Nephron (organoid): ENCODE data around the gene ROPN1L.

Experiments used
- H3K27ac Mint-ChIP-seq, 3 experiments: 2 replicates each; pipeline ENCODE4 v1.8.0; 2020; ENCODE audit warnings: mixed read lengths in 3 of 3, mild to moderate bottlenecking in 2 of 3, moderate library complexity in 1 of 3
- H3K27me3 Mint-ChIP-seq: 2 replicates; pipeline ENCODE4 v1.8.0; 2021; ENCODE audit warnings: low read depth, mild to moderate bottlenecking, moderate library complexity, mixed read lengths
- H3K36me3 Mint-ChIP-seq: 2 replicates; pipeline ENCODE4 v1.8.0; 2020; ENCODE audit warnings: low read depth, mixed read lengths
- H3K4me1 Mint-ChIP-seq: 2 replicates; pipeline ENCODE4 v1.8.0; 2020; ENCODE audit warnings: mixed read lengths
- H3K4me3 Mint-ChIP-seq, 3 experiments: 2 replicates each; pipeline ENCODE4 v1.8.0; 2020; ENCODE audit warnings: mild to moderate bottlenecking in 3 of 3, mixed read lengths in 3 of 3, moderate library complexity in 2 of 3
- H3K9me3 Mint-ChIP-seq: 2 replicates; pipeline ENCODE4 v1.8.0; 2020; ENCODE audit warnings: mixed read lengths
- TF ChIP-seq, protein P1 (sequence below), 3 experiments: fragments of 200-600 bp; sonication (generic); IDR thresholded peaks; one replicate each; pipeline ENCODE4 v1.5.0; 2021; ENCODE audit warnings: antibody characterized with exemption in 3 of 3; ENCODE audit not compliant: unreplicated experiment in 3 of 3

ROPN1L gene

GRCh38 chr5:10448754-10449360, 7.2 kb downstream of the ROPN1L start:
- no peak overlapping the region for H3K4me3 Mint-ChIP-seq
- H3K36me3 Mint-ChIP-seq: no peaks in the 10 kb centered on the region
- H3K27ac Mint-ChIP-seq: no peak overlapping the region
- TF ChIP-seq, protein P1, sequence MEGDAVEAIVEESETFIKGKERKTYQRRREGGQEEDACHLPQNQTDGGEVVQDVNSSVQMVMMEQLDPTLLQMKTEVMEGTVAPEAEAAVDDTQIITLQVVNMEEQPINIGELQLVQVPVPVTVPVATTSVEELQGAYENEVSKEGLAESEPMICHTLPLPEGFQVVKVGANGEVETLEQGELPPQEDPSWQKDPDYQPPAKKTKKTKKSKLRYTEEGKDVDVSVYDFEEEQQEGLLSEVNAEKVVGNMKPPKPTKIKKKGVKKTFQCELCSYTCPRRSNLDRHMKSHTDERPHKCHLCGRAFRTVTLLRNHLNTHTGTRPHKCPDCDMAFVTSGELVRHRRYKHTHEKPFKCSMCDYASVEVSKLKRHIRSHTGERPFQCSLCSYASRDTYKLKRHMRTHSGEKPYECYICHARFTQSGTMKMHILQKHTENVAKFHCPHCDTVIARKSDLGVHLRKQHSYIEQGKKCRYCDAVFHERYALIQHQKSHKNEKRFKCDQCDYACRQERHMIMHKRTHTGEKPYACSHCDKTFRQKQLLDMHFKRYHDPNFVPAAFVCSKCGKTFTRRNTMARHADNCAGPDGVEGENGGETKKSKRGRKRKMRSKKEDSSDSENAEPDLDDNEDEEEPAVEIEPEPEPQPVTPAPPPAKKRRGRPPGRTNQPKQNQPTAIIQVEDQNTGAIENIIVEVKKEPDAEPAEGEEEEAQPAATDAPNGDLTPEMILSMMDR (IDR thresholded peaks at IDR 0.05; ENCODE audit: unreplicated experiment in 3 of 3): no peak
- peaks cover under 1% of the 10 kb centered on the region for H3K27me3 Mint-ChIP-seq
- no peaks in the 10 kb centered on the region for H3K4me1 Mint-ChIP-seq
- no peaks in the 10 kb centered on the region for H3K9me3 Mint-ChIP-seq

DNA sequence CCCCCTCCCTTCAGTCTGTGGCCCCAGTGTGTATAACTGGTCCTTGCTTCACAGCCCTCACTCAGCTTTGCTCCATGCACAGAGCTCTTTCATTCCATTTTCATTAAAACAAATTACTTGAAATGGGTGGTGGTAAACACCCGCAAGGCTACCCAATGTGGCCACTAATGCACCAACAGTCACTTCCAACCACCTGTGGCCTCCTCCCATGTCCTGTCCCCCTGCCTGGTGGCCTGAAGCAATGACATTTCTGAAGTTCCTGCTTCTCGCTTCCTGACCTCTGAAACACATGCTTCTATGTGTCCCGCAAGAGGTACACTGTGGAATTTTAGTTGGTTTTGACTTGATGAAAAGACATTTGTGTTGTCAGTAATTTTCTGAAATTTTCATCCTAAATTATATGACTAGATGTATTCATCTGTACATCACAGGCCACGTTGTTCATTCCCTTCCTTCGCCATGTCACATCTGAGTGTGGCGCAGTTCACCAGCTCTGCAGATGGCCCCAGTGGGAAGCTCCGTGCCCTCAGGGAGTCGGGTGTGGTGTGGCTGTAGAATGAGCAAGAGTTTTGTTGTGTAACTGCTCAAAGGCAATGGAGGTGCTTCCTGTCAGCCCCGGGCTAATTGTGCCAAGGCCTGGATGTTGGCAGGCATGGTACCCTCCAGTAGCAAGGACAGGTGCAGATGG, 9.6 kb downstream of the ROPN1L start:
- no peak overlapping the region for H3K4me3 Mint-ChIP-seq
- no peaks in the 10 kb centered on the region for H3K4me1 Mint-ChIP-seq
- H3K27me3 Mint-ChIP-seq: no peaks in the 10 kb centered on the region
- no peak overlapping the region for H3K27ac Mint-ChIP-seq
- H3K36me3 Mint-ChIP-seq: no peaks in the 10 kb centered on the region
- H3K9me3 Mint-ChIP-seq: no peaks in the 10 kb centered on the region
- TF ChIP-seq, protein P1 (IDR thresholded peaks at IDR 0.05; ENCODE audit: unreplicated experiment in 3 of 3): no peak

DNA sequence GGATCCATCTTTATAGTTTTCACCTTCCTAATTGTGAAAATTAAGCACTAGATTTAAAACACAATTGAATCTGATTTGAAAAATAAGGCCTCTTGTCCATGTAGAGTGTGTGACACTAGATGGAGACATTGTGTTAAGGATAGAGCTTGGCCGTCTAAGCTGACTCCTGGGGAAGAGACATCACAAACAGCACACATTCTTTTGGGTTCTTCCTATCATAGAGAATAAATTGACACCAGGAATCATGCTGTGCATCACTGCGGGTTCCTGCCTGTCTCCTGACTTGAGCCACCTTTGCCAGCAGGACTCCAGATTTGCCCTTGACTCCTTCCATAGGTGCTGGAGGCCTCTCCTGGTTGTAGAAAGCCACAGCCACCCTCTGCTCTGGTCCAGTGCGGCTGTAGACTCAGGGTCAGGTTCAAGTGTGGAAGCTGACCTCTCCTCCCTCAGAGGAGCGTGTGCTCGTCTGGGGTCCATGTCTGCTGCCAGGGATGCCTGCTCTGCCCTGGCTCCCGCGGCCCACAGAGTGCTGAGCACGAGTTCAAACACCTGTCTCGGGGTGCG, 11.2 kb downstream of the ROPN1L start:
- no peaks in the 10 kb centered on the region for H3K9me3 Mint-ChIP-seq
- no peak overlapping the region for H3K27ac Mint-ChIP-seq
- no peak overlapping the region for H3K4me3 Mint-ChIP-seq
- no peaks in the 10 kb centered on the region for H3K27me3 Mint-ChIP-seq
- peaks cover 3% of the 10 kb centered on the region for H3K4me1 Mint-ChIP-seq
- TF ChIP-seq, protein P1 (IDR thresholded peaks at IDR 0.05; ENCODE audit: unreplicated experiment in 3 of 3): peak; percentile 75 to 88 (median 82)
- H3K36me3 Mint-ChIP-seq: no peaks in the 10 kb centered on the region

DNA sequence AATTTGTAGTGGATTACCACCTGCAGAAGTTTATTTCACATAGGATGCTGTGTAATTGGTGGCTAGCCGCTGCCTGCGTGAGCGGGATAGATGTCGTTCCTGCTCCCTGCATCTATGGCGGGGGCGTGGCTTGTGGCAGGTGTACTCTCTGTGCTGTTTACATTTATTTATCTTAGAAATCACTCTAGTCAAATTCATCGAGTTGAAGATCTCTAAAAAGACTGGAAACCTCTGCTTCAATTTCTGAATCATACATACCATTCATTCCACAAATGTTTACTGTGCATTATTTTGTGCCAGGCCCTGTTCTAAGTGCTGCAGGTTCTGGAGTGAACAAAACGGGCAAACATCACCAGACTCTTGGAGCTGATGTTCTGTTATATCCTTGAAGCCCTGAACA, 11.9 kb downstream of the ROPN1L start:
- no peaks in the 10 kb centered on the region for H3K9me3 Mint-ChIP-seq
- TF ChIP-seq, protein P1 (IDR thresholded peaks at IDR 0.05; ENCODE audit: unreplicated experiment in 3 of 3): no peak
- H3K27me3 Mint-ChIP-seq: no peaks in the 10 kb centered on the region
- H3K4me1 Mint-ChIP-seq: peaks cover 6% of the 10 kb centered on the region
- no peaks in the 10 kb centered on the region for H3K36me3 Mint-ChIP-seq
- no peak overlapping the region for H3K27ac Mint-ChIP-seq
- no peak overlapping the region for H3K4me3 Mint-ChIP-seq

GRCh38 chr5:10454591-10455276, 13.1 kb downstream of the ROPN1L start:
- Mint-ChIP-seq H3K27ac (no peak overlapping the region), H3K27me3 (no peaks in the 10 kb centered on the region), H3K4me1 (peaks cover 6% of the 10 kb centered on the region), H3K36me3 (no peaks in the 10 kb centered on the region), H3K4me3 (no peak overlapping the region), H3K9me3 (no peaks in the 10 kb centered on the region)
- TF ChIP-seq, protein P1 (IDR thresholded peaks at IDR 0.05; ENCODE audit: unreplicated experiment in 3 of 3): no peak
